K562 (cell line): ENCODE data around the gene NT5DC4. TPM values are rescaled to one million over a fixed set of nuclear protein-coding genes. Genes with fewer than 3 reads are reported as not detected.

Experiments
- CBFA2T2 ChIP-seq: fragments of 450-650 bp; conservative IDR thresholded peaks from 2 replicates; pipeline ENCODE4 v1.6.1; 2017; ENCODE audit warnings: mild to moderate bottlenecking
- FOXA3 ChIP-seq, 2 experiments: fragments of 450-650 bp in 1 of 2; sonication (generic) in 1 of 2; formaldehyde crosslinking; IDR thresholded peaks in 1 of 2; conservative IDR thresholded peaks in 1 of 2; 2 replicates each; pipeline versions ENCODE4 v1.4.0 to v1.8.0; 2020 to 2022; ENCODE audit warnings: mild to moderate bottlenecking in 2 of 2, missing genetic modification reagents in 1 of 2
- GABPB2 ChIP-seq: fragments of 250-450 bp; sonication (Bioruptor Pico); conservative IDR thresholded peaks from 2 replicates; pipeline ENCODE4 v1.5.1; 2021; ENCODE audit warnings: mild to moderate bottlenecking
- HEY1 ChIP-seq: fragments of 250-450 bp; sonication (Bioruptor Pico); IDR thresholded peaks from 2 replicates; pipeline ENCODE4 v1.5.0; 2020; ENCODE audit warnings: mild to moderate bottlenecking, moderate library complexity, borderline replicate concordance
- KLF6 ChIP-seq: fragments of 250-450 bp; sonication (Bioruptor Pico); IDR thresholded peaks from 2 replicates; pipeline ENCODE4 v1.4.0; 2020; ENCODE audit warnings: mild to moderate bottlenecking, moderate library complexity, borderline replicate concordance
- NR2C2 ChIP-seq, 2 experiments: fragments of 200-800 bp in 1 of 2; sonication (Bioruptor generic) in 1 of 2; sonication (generic) in 1 of 2; formaldehyde crosslinking in 1 of 2; IDR thresholded peaks; 2 replicates each; pipeline versions ENCODE4 v1.6.1 to v1.8.0; 2016 to 2022; ENCODE audit warnings: mild to moderate bottlenecking in 1 of 2, missing compliant biosample characterization in 1 of 2, missing genetic modification characterization in 1 of 2, missing genetic modification reagents in 1 of 2
- POLR2A ChIP-seq: fragments of 450-650 bp; conservative IDR thresholded peaks from 2 replicates; pipeline ENCODE4 v1.6.1; 2016
- RAD51 ChIP-seq: fragments of 450-650 bp; IDR thresholded peaks from 2 replicates; pipeline ENCODE4 v1.7.1; 2016; ENCODE audit warnings: low read depth, mild to moderate bottlenecking, borderline replicate concordance
- SMARCA5 ChIP-seq: fragments of 450-650 bp; IDR thresholded peaks from 2 replicates; pipeline ENCODE4 v1.6.1; 2016
- SRSF1 ChIP-seq: fragments of 200-400 bp; formaldehyde crosslinking; IDR thresholded peaks from 2 replicates; pipeline ENCODE4 v1.6.1; 2017; ENCODE audit warnings: mild to moderate bottlenecking, low read depth, low read length, moderate library complexity
- SUPT5H ChIP-seq: fragments of 450-650 bp; IDR thresholded peaks from 2 replicates; pipeline ENCODE4 v1.6.1; 2016
- TEAD4 ChIP-seq, 2 experiments: sonication (generic) in 1 of 2; formaldehyde crosslinking in 1 of 2; IDR thresholded peaks; 2 replicates each; pipeline versions ENCODE4 v1.6.1 to v1.8.0; 2012 to 2022; ENCODE audit warnings: borderline replicate concordance in 1 of 2, inconsistent platforms in 1 of 2, low read length in 1 of 2, mild to moderate bottlenecking in 1 of 2, missing genetic modification reagents in 1 of 2
- TSC22D4 ChIP-seq: fragments of 450-650 bp; IDR thresholded peaks from 2 replicates; pipeline ENCODE4 v1.6.1; 2016; ENCODE audit warnings: missing genetic modification characterization, missing biosample characterization, control low read depth
- ZNF444 ChIP-seq: fragments of 250-450 bp; sonication (Bioruptor Pico); IDR thresholded peaks from 2 replicates; pipeline ENCODE4 v1.4.0; 2020; ENCODE audit warnings: mild to moderate bottlenecking, moderate library complexity
- polyA plus RNA-seq, 8 experiments: library from polyadenylated mRNA; depleted of rRNA in 4 of 8; stranded (reverse) in 5 of 8; unstranded in 3 of 8; fragments of >200 nt; fragmentation: Nextera tagmentation in 2 of 8; fragmentation: Illumina TruSeq in 1 of 8; extraction: Ambion mirVana in 2 of 8; extraction: Trizol in 1 of 8; gene quantifications; 2 replicates each; pipeline versions ENCODE4 v1.2.1 to v1.2.3, GENCODE V29; 2011 to 2014; ENCODE audit warnings: inconsistent platforms in 1 of 8, missing spikeins in 1 of 8
- total RNA-seq, 7 experiments: library from RNA; depleted of rRNA in 6 of 7; stranded (reverse); fragments of >200 nt in 6 of 7; fragmentation: Illumina TruSeq in 2 of 7; extraction: Trizol in 2 of 7; gene quantifications; 2 replicates each; pipeline versions ENCODE4 v1.2.1 to v1.2.3, GENCODE V29; 2011 to 2021; ENCODE audit warnings: low replicate concordance in 1 of 7
- TF ChIP-seq, protein P1 (sequence below): sonication (generic); formaldehyde crosslinking; IDR thresholded peaks from 2 replicates; pipeline ENCODE4 v1.8.1; 2022; ENCODE audit warnings: missing genetic modification reagents
- TF ChIP-seq, protein P2 (sequence below): fragments of 250-450 bp; sonication (Bioruptor Pico); IDR thresholded peaks from 2 replicates; pipeline ENCODE4 v1.8.0; 2021; ENCODE audit warnings: mild to moderate bottlenecking, moderate library complexity
- TF ChIP-seq, protein P3 (sequence below): fragments of 250-450 bp; sonication (Bioruptor Pico); IDR thresholded peaks from 2 replicates; pipeline ENCODE4 v1.8.0; 2022; ENCODE audit warnings: inconsistent platforms

NT5DC4 gene
- total and polyA plus RNA-seq, 9 of the 15 experiments (the other 6 are each of a cell fraction or from before 2014, with no cell fraction given), result 0.44 to 6.9 (median 2.5) TPM

- TF ChIP-seq TEAD4 (IDR thresholded peaks at IDR 0.05; ENCODE audit: low read length) (peak; percentile 76), TEAD4 (CRISPR knock-in tag; IDR thresholded peaks at IDR 0.05; ENCODE audit: borderline replicate concordance) (no peak), GABPB2 (no peak), KLF6 (CRISPR knock-in tag) (no peak), NR2C2 (CRISPR knock-in tag; IDR thresholded peaks at IDR 0.05) (no peak), NR2C2 (tag; IDR thresholded peaks at IDR 0.05) (peak; percentile 82), FOXA3 (CRISPR knock-in tag; conservative IDR thresholded peaks at IDR 0.05 in 1 of 2, IDR thresholded peaks at IDR 0.05 in 1 of 2) (0 out of 4 replicates have a peak, but pooled peaks of 1 of the 2 experiments have one; percentile 27), SUPT5H (no peak), TSC22D4 (tag) (no peak), ZNF444 (no peak), CBFA2T2 (peak; percentile 41), HEY1 (CRISPR knock-in tag) (no peak), SRSF1 (no peak), RAD51 (peak; percentile 53; the same call in 1 of the 2 replicates), SMARCA5 (peak; percentile 32; the same call in 1 of the 2 replicates), POLR2A (no peak)
- TF ChIP-seq, protein P1, sequence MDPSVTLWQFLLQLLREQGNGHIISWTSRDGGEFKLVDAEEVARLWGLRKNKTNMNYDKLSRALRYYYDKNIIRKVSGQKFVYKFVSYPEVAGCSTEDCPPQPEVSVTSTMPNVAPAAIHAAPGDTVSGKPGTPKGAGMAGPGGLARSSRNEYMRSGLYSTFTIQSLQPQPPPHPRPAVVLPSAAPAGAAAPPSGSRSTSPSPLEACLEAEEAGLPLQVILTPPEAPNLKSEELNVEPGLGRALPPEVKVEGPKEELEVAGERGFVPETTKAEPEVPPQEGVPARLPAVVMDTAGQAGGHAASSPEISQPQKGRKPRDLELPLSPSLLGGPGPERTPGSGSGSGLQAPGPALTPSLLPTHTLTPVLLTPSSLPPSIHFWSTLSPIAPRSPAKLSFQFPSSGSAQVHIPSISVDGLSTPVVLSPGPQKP (CRISPR knock-in tag), result no peak
- TF ChIP-seq, protein P2, sequence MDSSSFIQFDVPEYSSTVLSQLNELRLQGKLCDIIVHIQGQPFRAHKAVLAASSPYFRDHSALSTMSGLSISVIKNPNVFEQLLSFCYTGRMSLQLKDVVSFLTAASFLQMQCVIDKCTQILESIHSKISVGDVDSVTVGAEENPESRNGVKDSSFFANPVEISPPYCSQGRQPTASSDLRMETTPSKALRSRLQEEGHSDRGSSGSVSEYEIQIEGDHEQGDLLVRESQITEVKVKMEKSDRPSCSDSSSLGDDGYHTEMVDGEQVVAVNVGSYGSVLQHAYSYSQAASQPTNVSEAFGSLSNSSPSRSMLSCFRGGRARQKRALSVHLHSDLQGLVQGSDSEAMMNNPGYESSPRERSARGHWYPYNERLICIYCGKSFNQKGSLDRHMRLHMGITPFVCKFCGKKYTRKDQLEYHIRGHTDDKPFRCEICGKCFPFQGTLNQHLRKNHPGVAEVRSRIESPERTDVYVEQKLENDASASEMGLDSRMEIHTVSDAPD (CRISPR knock-in tag), result no peak
- TF ChIP-seq, protein P3, sequence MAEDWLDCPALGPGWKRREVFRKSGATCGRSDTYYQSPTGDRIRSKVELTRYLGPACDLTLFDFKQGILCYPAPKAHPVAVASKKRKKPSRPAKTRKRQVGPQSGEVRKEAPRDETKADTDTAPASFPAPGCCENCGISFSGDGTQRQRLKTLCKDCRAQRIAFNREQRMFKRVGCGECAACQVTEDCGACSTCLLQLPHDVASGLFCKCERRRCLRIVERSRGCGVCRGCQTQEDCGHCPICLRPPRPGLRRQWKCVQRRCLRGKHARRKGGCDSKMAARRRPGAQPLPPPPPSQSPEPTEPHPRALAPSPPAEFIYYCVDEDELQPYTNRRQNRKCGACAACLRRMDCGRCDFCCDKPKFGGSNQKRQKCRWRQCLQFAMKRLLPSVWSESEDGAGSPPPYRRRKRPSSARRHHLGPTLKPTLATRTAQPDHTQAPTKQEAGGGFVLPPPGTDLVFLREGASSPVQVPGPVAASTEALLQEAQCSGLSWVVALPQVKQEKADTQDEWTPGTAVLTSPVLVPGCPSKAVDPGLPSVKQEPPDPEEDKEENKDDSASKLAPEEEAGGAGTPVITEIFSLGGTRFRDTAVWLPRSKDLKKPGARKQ (CRISPR knock-in tag), result no peak
Measured at GRCh38 chr2:112712903-112713584, 7.8 kb upstream of the NT5DC4 start (continued).
